Epithelial cell of esophagus (primary cell): Measurements from ENCODE around the gene FYB1.
A peak's percentile ranks its signal among the peaks of the same experiment; 100 is the strongest.
"Not testable (repeated sequence)": the region's sequence is repeated elsewhere in the genome, so short reads cannot be mapped to it uniquely, and the experiment has no call there.

Experiments used
- DNase-seq: peaks from one replicate; pipeline ENCODE4 v3.0.0; 2010; ENCODE audit warnings: low read depth
- H3K4me3 ChIP-seq: 2 replicates; pipeline ENCODE4 v1.5.1; 2011; ENCODE audit warnings: mild to moderate bottlenecking, low read length, control low read depth
- TF ChIP-seq, protein P1 (sequence below): IDR thresholded peaks from 2 replicates; pipeline ENCODE4 v1.5.1; 2011; ENCODE audit warnings: low read depth, mild to moderate bottlenecking, low read length, control low read depth, inconsistent platforms; ENCODE audit not compliant: insufficient read depth; ENCODE audit errors: missing control alignments

Gene FYB1

DNA sequence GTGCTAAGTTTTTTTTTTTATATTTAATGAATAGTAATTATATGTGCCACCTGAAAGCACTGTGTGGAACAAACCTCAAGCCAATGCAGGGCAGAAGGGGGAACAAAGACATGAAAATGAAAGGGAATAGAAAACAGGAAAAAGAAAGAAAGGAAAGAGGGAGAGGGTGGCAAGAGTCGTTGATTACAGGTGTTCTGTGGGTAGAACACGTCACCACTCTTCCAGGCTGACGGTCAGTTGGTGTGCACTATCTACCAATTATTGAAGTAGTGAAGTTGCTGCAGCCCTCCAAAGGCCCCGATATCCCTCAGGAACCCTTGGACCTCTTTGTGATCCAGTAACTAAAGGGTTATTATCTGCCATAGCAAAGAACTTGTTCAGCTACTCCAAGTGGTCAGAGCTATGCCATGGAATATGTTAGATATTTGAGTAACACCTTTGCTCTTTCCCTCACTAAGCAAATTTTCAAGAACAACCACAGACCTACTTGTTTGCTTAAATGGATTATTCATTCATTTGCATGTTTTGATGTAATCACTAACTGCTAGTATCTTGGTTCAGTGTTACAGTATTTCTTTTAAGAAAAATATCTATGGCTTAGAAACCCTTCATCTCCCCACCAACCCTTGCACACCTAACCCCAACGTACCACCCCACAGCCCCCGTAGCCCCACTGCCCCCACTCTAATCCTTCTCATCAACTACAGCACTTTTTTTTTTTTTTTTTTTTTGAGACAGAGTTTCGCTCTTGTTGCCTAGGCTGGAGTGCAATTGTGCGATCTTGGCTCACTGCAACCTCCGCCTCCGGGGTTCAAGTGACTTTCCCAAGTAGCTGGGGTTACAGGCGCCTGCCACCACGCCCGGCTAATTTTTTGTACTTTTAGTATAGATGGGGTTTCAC is 31.3 kb downstream of the FYB1 start:
- H3K4me3 ChIP-seq, result no peak overlapping the region
- TF ChIP-seq, protein P1, sequence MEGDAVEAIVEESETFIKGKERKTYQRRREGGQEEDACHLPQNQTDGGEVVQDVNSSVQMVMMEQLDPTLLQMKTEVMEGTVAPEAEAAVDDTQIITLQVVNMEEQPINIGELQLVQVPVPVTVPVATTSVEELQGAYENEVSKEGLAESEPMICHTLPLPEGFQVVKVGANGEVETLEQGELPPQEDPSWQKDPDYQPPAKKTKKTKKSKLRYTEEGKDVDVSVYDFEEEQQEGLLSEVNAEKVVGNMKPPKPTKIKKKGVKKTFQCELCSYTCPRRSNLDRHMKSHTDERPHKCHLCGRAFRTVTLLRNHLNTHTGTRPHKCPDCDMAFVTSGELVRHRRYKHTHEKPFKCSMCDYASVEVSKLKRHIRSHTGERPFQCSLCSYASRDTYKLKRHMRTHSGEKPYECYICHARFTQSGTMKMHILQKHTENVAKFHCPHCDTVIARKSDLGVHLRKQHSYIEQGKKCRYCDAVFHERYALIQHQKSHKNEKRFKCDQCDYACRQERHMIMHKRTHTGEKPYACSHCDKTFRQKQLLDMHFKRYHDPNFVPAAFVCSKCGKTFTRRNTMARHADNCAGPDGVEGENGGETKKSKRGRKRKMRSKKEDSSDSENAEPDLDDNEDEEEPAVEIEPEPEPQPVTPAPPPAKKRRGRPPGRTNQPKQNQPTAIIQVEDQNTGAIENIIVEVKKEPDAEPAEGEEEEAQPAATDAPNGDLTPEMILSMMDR, result no peak
- DNase-seq, result peak; percentile 61

DNA sequence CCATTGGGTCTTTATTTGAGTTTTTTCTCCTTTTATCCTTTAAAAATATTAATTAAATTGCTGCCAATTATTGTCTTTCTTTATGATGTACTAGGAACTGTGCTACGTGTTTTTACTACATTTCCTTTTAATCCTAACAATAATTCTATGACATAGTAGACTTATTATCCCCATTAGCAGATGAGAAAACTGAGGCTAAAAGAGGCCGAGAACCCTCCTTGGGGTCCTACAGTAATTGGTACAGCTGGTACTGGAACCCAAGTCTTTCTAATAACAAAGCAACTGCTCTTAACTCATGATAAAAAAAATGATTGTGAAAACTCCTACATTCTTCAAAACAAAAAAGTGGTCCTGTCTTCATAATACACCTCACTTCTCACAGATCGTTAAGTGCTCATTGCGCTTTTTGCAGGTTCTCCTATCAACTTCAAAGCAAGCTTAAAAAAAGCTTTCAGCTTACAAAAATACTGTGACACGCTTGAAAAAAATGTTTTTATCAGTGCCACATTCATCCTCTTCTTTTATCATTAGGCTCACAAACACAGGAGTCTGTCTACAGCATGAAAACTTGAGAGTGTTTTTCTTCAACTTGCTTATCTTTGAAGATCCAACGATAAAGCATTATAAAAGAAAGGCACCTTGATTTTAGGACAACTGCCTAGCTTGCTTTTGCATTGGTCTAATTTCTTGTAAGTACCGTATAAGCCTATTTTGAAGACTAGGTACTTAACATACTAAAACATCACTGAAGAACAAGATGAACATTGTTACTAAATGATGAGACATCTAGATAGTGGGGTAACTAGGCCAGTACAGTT is 32.4 kb downstream of the FYB1 start:
- no peak overlapping the region for H3K4me3 ChIP-seq
- TF ChIP-seq, protein P1, result no peak
- no peak for DNase-seq

DNA sequence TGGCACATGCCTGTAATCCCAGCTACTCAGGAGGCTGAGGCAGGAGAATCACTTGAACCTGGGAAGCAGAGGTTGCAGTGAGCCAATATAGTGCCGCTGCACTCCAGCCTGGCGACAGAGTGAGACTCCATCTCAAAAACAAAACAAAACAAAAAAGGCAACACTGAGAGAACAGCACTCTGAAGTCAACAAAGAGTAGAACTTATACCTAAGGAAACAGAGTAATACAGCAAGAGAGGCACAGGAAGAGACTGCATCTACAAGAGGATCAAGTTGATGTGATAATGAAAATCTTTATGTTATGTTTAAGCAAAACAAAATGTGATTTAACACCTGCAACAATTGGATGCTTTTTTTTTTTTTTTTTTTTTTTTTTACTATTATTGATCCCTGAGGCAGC is 33.1 kb downstream of the FYB1 start:
- H3K4me3 ChIP-seq, result no peak overlapping the region
- TF ChIP-seq, protein P1, result no peak

DNA sequence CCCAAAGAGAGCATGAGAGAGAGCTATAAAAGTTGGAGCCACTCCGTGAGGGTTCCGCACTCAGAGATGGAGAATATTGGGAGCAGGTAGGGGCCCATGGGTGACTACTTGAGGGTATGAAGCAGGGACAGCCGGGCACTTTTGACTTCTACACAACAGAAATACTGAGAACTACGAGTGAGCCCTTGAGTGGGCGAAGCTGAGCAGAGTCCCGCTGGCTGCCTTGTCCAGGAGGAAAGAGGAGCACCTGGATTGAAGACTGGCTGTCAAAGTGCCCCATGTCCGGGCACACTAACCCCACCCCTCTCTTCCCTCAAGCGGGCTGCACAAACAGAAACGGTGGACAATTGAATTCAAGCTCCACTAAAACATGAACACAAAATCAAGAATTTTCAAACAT is 33.6 kb downstream of the FYB1 start:
- no peak for DNase-seq
- H3K4me3 ChIP-seq, result no peak overlapping the region
- TF ChIP-seq, protein P1, result no peak

More for the DNA sequence above, 33.1 kb downstream of the FYB1 start:
- DNase-seq, result no peak

DNA sequence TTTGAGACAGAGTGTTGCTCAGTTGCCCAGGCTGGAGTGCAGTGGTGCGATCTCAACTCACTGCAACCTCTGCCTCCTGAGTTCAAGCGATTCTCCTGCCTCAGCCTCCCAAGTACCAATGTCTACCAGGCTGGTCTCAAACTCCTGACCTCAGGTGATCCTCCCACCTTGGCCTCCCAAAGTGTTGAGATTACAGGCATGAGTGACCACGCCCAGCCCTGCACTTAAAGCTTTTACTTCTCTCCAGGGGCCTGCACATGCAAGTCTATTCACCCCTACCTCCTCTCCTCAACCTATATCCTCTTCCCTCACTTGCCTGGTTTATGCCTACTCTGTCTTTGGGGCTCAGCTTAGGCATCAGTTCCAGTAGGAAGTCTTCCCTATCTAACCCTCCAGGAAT is 39.8 kb downstream of the FYB1 start:
- not testable (repeated sequence) for DNase-seq

DNA sequence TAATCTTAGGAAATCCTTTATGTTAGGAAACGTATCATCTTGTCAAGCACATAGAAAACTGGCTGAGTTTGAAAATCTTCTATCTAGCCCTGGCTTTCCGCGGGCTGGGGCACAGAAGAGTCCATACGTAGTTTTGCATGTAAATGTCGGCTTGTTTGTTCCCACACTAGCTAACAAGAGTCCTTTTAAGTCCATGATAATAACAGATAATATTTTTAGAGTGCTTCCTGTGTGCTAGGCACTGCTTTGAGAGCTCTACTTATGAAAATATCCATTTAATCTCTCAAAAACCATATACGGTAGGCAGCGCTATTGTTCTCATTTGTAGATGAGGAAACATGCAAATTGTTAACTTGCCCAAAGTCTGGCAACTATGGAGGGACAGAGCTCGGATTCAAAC is 40.5 kb downstream of the FYB1 start:
- no peak for DNase-seq
- TF ChIP-seq, protein P1, result no peak
- H3K4me3 ChIP-seq, result no peak overlapping the region

More for the DNA sequence above, 39.8 kb downstream of the FYB1 start:
- H3K4me3 ChIP-seq, result not testable (repeated sequence)

DNA sequence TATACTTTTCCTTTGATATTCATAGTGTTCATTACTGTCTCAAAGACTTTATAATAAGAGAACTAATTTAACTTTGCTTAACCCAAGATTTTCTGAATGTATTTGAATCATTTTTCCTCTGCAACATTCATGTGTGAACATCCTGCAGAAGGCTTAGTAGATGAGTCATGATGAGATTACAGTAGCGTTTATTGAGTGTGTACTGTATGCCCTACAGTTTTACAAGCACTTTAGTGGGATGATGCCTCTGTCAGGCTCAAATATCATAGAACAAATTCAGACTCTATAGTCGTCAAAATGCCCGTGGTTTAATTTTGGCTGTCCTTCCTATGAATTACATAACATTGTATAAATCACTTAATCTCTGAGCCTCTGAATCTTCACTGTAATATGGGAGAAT is 41.2 kb downstream of the FYB1 start:
- H3K4me3 ChIP-seq, result no peak overlapping the region
- TF ChIP-seq, protein P1, result no peak
- DNase-seq, result peak; percentile 42
